H1 (cell line): ENCODE data around the gene PDXP. TPM values are rescaled to one million over a fixed set of nuclear protein-coding genes. Genes with fewer than 3 reads are reported as not detected.

Source experiments
- CHD7 ChIP-seq: fragments of 300-600 bp; sonication (generic); IDR thresholded peaks from 2 replicates; pipeline ENCODE4 v1.7.1; 2012; ENCODE audit warnings: low read length, moderate library complexity, mild to moderate bottlenecking, inconsistent platforms; ENCODE audit not compliant: insufficient replicate concordance
- YY1 ChIP-seq: IDR thresholded peaks from 2 replicates; pipeline ENCODE4 v1.6.1; 2011; ENCODE audit warnings: low read depth, mild to moderate bottlenecking, low read length
- polyA plus RNA-seq, 7 experiments: library from polyadenylated mRNA; depleted of rRNA in 3 of 7; stranded (reverse) in 5 of 7; unstranded in 2 of 7; fragments of >200 nt in 5 of 7; fragments of 200-250 nt in 2 of 7; gene quantifications; 1 replicate in 5 of 7; 2 replicates in 1 of 7; 4 replicates in 1 of 7; pipeline versions ENCODE4 v1.2.1 to v1.2.3, GENCODE V29; 2011 to 2013; ENCODE audit warnings: missing spikeins in 2 of 7, mixed read lengths in 2 of 7
- total RNA-seq: library from RNA; stranded (reverse); fragmentation: NEBNext Ultra II Directional; extraction: Animal tissue kit (Norgen Biotek cat#: 25700); gene quantifications from 2 replicates; pipeline ENCODE4 v1.2.1, GENCODE V29; 2021

The PDXP gene
- total and polyA plus RNA-seq, 2 of the 8 experiments (the other 6 are each of a cell fraction or from before 2014, with no cell fraction given) = 36.6 to 67.7 TPM

DNA sequence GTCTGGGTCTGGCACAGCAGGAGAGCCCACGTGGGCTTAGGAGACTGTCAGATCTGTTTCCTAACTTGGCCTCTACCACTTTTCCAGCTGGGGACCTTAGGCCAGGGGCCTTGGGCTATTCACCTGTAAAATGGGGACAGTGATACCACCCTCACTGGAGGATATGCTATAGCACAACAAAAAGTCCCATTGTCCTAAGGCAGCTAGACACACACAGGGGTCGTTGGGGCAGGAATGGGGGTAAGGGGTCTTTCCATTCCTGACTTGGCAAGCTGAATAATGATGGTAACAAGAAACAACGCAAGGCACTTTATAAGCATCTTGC is 21.6 kb upstream of the PDXP start (continued):
- TF ChIP-seq CHD7 = no peak
- no peak for TF ChIP-seq YY1
